Ovary (tissue), 9 donors: ENCODE data around the gene KAZALD1. TPM values are rescaled to one million over a fixed set of nuclear protein-coding genes. Genes with fewer than 3 reads are reported as not detected.

Experiments used
- DNase-seq, 5 donors: peaks; one replicate each; pipeline ENCODE4 v3.0.0-alpha.2; 2019 to 2020
- H3K27ac ChIP-seq, 2 donors: fragments of 200-600 bp; one replicate each; pipeline versions ENCODE4 v1.5.1 to v1.8.0; 2019 to 2022
- H3K27me3 ChIP-seq: fragments of 200-600 bp; one replicate; pipeline ENCODE4 v1.8.0; 2022
- H3K36me3 ChIP-seq: fragments of 200-600 bp; sonication (generic); one replicate; pipeline ENCODE4 v1.5.1; 2019
- H3K4me1 ChIP-seq: one replicate; pipeline ENCODE4 v1.8.1; 2013; ENCODE audit warnings: mild to moderate bottlenecking, moderate library complexity; ENCODE audit not compliant: insufficient read depth
- H3K4me3 ChIP-seq: fragments of 200-600 bp; sonication (generic); one replicate; pipeline ENCODE4 v1.5.1; 2017
- H3K9me3 ChIP-seq, 2 donors: fragments of 200-600 bp in 1 of 2; sonication (generic) in 1 of 2; one replicate each; pipeline versions ENCODE4 v1.5.1 to v1.8.1; 2013 to 2019; ENCODE audit warnings: mild to moderate bottlenecking in 1 of 2, moderate library complexity in 1 of 2
- CTCF ChIP-seq, 3 donors: fragments of 450-650 bp in 2 of 3; fragments of 200-600 bp in 1 of 3; IDR thresholded peaks; one replicate each; pipeline versions ENCODE4 v1.5.1 to v1.8.0; 2016 to 2022; ENCODE audit warnings: antibody characterized with exemption in 3 of 3, mild to moderate bottlenecking in 1 of 3
- EP300 ChIP-seq: sonication (generic); formaldehyde crosslinking; IDR thresholded peaks from one replicate; pipeline ENCODE4 v1.6.1; 2017; ENCODE audit warnings: antibody characterized with exemption
- POLR2A ChIP-seq: fragments of 450-650 bp; IDR thresholded peaks from one replicate; pipeline ENCODE4 v1.6.1; 2017; ENCODE audit warnings: antibody characterized with exemption, mild to moderate bottlenecking, moderate library complexity
- WGBS, 3 donors: extraction: QIAGEN DNeasy Blood & Tissue Kit in 1 of 3; methylation state at CpG; one replicate each; pipeline versions ENCODE4 v1.1.5 to v1.1.7; 2013 to 2017; 5-methylcytosine and 5-hydroxymethylcytosine counted together
- intact Hi-C, 4 donors: fragments of 100-400 bp; cut with DNase I; formaldehyde crosslinking; loops; one replicate each; pipeline versions ENCODE4 v1.11.0 to v1.15.1; 2022 to 2023
- polyA plus RNA-seq, 2 donors: library from polyadenylated mRNA; stranded (reverse); fragments of 200-250 nt in 1 of 2; fragments of 350-450 nt in 1 of 2; fragmentation: Illumina TruSeq in 1 of 2; extraction: RNeasy Lipid Tissue Mini Kit (QIAGEN cat#74804) in 1 of 2; gene quantifications; one replicate each; pipeline ENCODE4 v1.2.3, GENCODE V29; 2013 to 2014
- total RNA-seq, 7 donors: library from RNA; depleted of rRNA in 2 of 7; stranded (reverse); fragments of >200 nt in 2 of 7; fragmentation: NEBNext Ultra II Directional in 3 of 7; extraction: Animal tissue kit (Norgen Biotek cat#: 25700) in 3 of 7; gene quantifications; one replicate each; pipeline versions ENCODE4 v1.1.0 to v1.2.4, GENCODE V29; 2016 to 2023
- donor health status: DM: no; HTN: no; CAD: no; lungs with moderate emphysema.
- donor health status: DM: no; HTN: no; CAD: no.
- donor health status: Bipolar disorder and iron deficiency.
- donor health status: DM: yes; HTN: yes; CAD: no.
- donor health status: DM: no; HTN: no; CAD: no.
- donor health status: DM: yes; HTN: yes; CAD: no.

KAZALD1 gene
- total and polyA plus RNA-seq, 9 donors = 0.46 to 1.9 (median 0.94) TPM; not detected in 2

DNA sequence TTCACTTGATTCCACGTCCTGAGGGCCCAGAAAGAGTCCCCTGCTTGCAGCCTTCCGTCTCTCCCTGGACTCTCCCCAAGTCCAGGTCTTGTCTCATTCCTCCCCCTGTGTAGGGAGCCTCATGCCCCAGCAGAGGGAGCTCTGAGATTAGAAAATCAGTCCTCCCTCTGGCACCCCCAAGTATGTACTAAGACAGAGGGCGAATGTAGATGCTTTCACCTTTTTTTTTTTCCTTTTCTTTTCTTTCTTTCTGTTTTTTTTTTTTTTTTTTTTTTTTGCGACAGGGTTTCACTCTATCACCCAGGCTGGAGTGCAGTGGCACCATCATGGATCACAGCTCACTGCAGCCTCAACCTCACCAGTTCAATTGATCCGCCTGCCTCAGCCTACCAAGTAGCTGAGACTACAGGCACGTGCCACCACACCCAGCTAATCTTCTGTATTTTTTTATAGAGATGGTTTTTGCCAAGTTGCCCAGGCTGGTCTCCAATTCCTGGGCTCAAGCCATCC lies 20.5 kb upstream of the KAZALD1 start:
- no peaks in the 10 kb centered on the region for H3K9me3 ChIP-seq
- TF ChIP-seq EP300 (no peak), POLR2A (no peak), CTCF (IDR thresholded peaks at IDR 0.05) (peak; percentile 32 to 69 (median 49))
- no peaks in the 10 kb centered on the region for H3K27me3 ChIP-seq
- intact Hi-C loops = loop anchor here in 1 of 4 donors (1.0 kb wide), 1 partner anchor 26 kb away; no protein-coding TSS in a partner anchor
- H3K4me3 ChIP-seq = no peak overlapping the region
- 24 to 27% (median 26%) methylated on average over 6 of the region's 6 CpGs for WGBS, 3 donors
- DNase-seq = peak; percentile 74 to 89 (median 83)
- H3K4me1 ChIP-seq = peaks cover 3% of the 10 kb centered on the region
- H3K27ac ChIP-seq = no peak overlapping the region
- no peaks in the 10 kb centered on the region for H3K36me3 ChIP-seq

DNA sequence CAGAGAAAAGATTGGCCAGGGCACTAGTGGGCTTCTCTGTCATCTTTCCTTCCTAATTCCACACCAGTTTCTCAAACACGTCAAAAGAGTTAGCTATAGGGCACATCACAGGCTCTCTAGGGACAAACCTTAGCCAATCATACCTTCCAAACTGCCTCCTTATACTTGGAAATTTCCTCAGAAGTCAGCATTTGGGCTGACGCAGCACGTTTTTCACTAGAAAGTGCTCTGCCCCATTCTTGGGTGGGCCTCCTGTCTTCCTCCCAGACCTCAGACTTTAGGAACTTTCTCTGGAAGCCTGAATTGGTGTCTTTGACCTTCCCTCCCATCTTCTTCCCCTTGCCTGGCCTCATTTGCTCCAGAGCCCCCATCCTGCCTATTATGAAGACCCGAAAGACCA lies 19.7 kb upstream of the KAZALD1 start:
- intact Hi-C loops = no loop called here
- no peak for TF ChIP-seq CTCF (IDR thresholded peaks at IDR 0.05)
- TF ChIP-seq EP300 = no peak
- no peak for TF ChIP-seq POLR2A

DNA sequence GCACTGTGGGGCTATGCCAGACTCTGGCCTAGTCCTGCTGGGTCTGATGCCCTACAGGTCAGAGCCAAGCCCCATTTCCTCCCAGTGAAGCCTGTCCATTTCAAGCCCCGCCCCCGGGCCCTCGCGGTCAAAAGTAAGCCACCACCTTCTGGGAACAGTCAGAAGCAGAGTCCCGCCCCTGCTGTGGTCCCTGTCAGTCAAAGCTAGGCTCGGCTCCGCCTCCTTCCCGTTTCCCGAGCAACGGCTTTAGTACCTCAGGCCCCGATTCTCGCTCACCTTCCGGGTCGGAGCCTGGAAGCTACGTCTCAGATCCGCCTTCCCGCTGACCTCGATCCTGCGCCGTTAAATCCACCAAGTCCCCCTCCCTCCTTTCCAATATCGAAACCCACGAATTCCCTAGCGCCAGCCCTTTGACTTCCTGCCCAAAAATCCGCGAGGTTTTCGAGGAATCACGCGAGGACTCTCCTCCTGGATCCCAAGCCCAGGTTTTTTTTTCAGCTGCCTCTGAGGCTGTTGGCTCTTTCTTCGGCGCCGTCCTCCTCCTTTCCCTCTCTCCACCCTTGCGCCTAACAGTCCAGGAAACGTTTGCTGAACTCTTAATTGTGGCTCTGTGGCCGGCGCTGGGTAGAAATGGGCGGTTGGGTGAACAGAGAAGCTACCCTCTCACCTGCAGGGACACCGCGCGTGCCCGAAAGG lies 19.0 kb upstream of the KAZALD1 start:
- peak overlapping the region; percentile 51 for H3K4me3 ChIP-seq
- DNase-seq = peak; percentile 94 to 97 (median 95)
- H3K9me3 ChIP-seq = no peaks in the 10 kb centered on the region
- peak overlapping the region; percentile 54 to 76 for H3K27ac ChIP-seq
- peaks cover 3% of the 10 kb centered on the region for H3K27me3 ChIP-seq
- no peaks in the 10 kb centered on the region for H3K36me3 ChIP-seq
- peak; percentile 47 for TF ChIP-seq EP300
- peak; percentile 62 for TF ChIP-seq POLR2A
- no peak for TF ChIP-seq CTCF (IDR thresholded peaks at IDR 0.05)
- intact Hi-C loops = no loop called here
- H3K4me1 ChIP-seq = peaks cover 3% of the 10 kb centered on the region
- WGBS, 3 donors = 1% methylated on average over 40 of the region's 40 CpGs

More for the DNA sequence above, 19.7 kb upstream of the KAZALD1 start:
- Histone ChIP-seq H3K27me3 (no peaks in the 10 kb centered on the region), H3K9me3 (no peaks in the 10 kb centered on the region), H3K4me3 (peak overlapping the region; percentile 51), H3K27ac (peak overlapping the region; percentile 54 to 76), H3K36me3 (no peaks in the 10 kb centered on the region), H3K4me1 (peaks cover 3% of the 10 kb centered on the region)
- no peak for DNase-seq
- WGBS, 3 donors = 55 to 58% (median 55%) methylated on average over 4 of the region's 4 CpGs

- H3K36me3 ChIP-seq = no peaks in the 10 kb centered on the region
- intact Hi-C loops = no loop called here
- TF ChIP-seq CTCF (IDR thresholded peaks at IDR 0.05) = no peak
- no peak for TF ChIP-seq POLR2A
- TF ChIP-seq EP300 = no peak
- WGBS, 3 donors = 10 to 14% (median 13%) methylated on average over 2 of the region's 2 CpGs
- peak overlapping the region; percentile 51 for H3K4me3 ChIP-seq
- no peak for DNase-seq
- H3K27ac ChIP-seq = peak overlapping the region; percentile 54 to 76
- H3K9me3 ChIP-seq = no peaks in the 10 kb centered on the region
- H3K27me3 ChIP-seq = peaks cover 8% of the 10 kb centered on the region
- peaks cover 3% of the 10 kb centered on the region for H3K4me1 ChIP-seq
Observed at GRCh38 chr10:101043363-101043707, 18.5 kb upstream of the KAZALD1 start.
